Measurements from ENCODE around the gene CHKA.

The CHKA gene

DNA sequence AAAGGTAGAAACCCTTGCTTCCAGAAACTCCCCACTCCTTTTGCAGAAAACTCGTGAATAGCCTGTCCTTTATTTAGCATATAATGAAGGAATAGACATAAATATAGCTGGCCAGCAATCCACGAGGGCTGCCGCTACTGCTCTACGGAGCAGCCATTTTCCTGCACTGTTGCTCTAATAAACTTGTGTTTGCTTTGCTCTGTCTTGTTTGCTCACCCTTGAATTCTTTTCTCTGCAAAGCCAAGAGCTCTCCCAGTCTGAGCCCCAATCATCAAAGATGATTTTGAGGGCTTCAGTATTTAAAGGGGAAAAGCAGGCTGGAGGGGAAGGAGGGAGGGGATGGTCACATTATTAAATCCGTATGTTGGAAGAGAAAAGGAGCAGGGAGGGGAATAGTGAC lies 16.6 kb upstream of the CHKA start:
- DNase-seq (ENCODE audit: low read depth), result no peak
- TF ChIP-seq, protein P1, sequence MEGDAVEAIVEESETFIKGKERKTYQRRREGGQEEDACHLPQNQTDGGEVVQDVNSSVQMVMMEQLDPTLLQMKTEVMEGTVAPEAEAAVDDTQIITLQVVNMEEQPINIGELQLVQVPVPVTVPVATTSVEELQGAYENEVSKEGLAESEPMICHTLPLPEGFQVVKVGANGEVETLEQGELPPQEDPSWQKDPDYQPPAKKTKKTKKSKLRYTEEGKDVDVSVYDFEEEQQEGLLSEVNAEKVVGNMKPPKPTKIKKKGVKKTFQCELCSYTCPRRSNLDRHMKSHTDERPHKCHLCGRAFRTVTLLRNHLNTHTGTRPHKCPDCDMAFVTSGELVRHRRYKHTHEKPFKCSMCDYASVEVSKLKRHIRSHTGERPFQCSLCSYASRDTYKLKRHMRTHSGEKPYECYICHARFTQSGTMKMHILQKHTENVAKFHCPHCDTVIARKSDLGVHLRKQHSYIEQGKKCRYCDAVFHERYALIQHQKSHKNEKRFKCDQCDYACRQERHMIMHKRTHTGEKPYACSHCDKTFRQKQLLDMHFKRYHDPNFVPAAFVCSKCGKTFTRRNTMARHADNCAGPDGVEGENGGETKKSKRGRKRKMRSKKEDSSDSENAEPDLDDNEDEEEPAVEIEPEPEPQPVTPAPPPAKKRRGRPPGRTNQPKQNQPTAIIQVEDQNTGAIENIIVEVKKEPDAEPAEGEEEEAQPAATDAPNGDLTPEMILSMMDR (IDR thresholded peaks at IDR 0.05; ENCODE audit: low read length, missing control alignments), result no peak
- H3K4me3 ChIP-seq (replicated peaks; ENCODE audit: low read depth, low read length), result no peak overlapping the region

DNA sequence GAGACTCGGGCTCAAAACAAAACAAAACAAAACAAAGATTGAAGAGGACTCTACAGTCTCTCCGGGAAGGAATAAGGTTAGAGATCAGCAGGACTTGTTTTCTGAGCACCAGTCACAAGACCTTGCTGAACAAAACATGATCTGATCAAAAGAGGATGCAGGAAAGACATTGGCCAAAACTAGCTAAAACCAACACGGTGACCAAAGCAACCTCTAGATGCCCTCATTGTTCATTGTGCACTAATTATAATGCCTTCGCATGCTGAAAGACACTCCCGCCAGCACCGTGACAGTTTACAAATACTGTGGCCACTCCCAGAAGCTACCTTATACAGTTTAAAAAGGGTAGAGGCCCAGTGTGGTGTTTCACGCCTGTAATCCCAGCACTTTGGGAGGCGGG lies 15.7 kb upstream of the CHKA start:
- TF ChIP-seq, protein P1 (IDR thresholded peaks at IDR 0.05; ENCODE audit: low read length, missing control alignments), result no peak
- no peak for DNase-seq (ENCODE audit: low read depth)
- no peak overlapping the region for H3K4me3 ChIP-seq (replicated peaks; ENCODE audit: low read depth, low read length)

DNA sequence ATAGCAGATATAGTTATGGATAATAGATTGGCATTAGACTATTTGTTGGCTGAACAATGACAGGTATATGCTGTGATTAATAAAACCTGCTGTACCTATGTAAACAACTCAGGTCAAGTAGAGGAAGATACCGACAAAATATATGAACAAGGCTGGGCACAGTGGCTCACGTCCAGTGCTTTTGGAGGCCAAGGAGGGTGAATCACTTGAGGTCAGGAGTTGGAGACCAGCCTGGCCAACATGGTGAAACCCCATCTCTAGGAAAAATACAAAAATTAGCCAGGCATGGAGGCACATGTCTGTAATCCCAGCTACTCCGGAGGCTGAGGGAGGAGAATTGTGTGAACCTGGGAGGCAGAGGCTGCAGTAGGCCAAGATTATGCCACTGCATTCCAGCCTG lies 14.0 kb upstream of the CHKA start:
- no peak for DNase-seq (ENCODE audit: low read depth)
- TF ChIP-seq, protein P1 (IDR thresholded peaks at IDR 0.05; ENCODE audit: low read length, missing control alignments), result no peak
- H3K4me3 ChIP-seq (replicated peaks; ENCODE audit: low read depth, low read length), result no peak overlapping the region

DNA sequence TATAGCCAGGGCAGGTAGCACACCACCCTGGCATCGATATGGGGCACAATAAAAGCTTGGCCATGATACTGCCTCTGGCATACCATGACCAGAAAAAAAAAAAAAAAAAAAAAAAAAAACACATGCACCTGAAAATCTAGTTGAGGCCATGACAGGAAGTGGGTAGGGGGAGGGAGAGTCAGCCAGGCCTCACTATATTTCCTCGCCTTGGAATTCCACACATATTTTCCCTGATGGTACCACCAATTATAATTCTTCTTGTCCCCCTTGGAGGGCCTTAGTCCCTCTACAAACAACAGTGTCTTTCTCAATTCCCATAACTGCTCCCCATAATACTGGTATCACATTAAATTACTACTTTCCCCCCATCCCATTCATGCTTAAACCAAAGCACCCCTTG lies 12.6 kb upstream of the CHKA start:
- H3K4me3 ChIP-seq (replicated peaks; ENCODE audit: low read depth, low read length), result no peak overlapping the region
- DNase-seq (ENCODE audit: low read depth), result no peak
- TF ChIP-seq, protein P1 (IDR thresholded peaks at IDR 0.05; ENCODE audit: low read length, missing control alignments), result no peak

DNA sequence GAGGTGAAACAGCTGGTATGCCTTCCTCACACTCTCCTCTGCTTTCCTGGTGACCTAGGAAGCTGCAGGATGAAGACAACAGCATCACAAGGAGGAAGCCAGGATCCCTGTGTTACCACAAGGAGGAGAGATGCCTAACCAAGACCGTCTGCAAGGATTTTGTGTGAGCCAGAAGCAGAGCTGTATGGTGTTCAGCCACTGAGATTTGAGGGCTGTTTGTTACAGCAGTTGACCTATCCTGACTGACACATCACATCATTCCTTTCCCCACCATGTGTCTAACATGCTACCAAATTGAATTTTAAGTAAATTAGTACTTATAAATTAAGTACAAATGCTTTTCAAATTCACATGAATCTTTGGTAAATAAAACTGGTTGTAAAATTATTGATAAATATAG lies 8.9 kb upstream of the CHKA start:
- DNase-seq (ENCODE audit: low read depth), result no peak
- TF ChIP-seq, protein P1 (IDR thresholded peaks at IDR 0.05; ENCODE audit: low read length, missing control alignments), result no peak
- H3K4me3 ChIP-seq (replicated peaks; ENCODE audit: low read depth, low read length), result no peak overlapping the region

DNA sequence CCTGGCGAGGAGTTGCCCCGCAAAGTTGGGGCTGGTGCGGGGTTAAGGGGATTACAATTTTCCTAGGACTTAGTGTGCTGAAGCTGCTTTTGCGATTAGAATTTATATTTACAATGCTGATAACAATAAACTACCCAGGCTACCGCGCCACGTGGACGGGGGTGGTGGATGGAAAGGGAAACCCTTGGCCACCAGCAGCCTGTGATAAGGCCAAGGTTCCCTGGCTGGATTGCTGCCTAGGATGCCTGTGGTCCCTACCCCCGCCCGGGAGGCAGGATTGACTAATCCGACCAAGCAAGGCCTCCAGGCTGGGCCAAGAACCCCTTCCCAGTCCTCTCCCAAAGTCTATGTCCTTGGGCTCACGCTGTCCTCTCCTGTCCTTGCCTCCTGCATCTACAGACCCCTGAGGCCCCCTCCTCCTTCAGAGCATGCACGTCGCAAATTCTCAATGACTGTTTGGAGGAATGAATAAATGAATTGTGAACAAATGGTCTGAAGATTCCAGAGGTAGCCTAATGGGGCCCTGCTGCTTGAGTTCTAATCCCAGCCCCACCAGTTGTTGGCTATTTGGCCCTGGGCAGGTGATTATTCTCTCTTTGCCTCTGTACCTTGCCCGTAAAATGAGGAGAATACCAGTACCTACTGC lies 7.6 kb upstream of the CHKA start:
- TF ChIP-seq, protein P1 (IDR thresholded peaks at IDR 0.05; ENCODE audit: low read length, missing control alignments), result no peak
- DNase-seq (ENCODE audit: low read depth), result peak; percentile 86
- peak overlapping the region; percentile 47 for H3K4me3 ChIP-seq (replicated peaks; ENCODE audit: low read depth, low read length)

Measured in fibroblast of pulmonary artery (primary cell).